Progenitor cell of endocrine pancreas (in vitro differentiated cells): Measurements from ENCODE around the gene EIF4E3. TPM values are rescaled to one million over a fixed set of nuclear protein-coding genes. Genes with fewer than 3 reads are reported as not detected.

Experiments used
- DNase-seq: peaks from one replicate; pipeline ENCODE4 v3.0.0; 2021; ENCODE audit warnings: low spot score; ENCODE audit not compliant: unreplicated experiment
- H3K27ac Mint-ChIP-seq: 2 replicates; pipeline ENCODE4 v1.8.0; 2021; ENCODE audit warnings: mild to moderate bottlenecking, moderate library complexity, mixed read lengths
- H3K27me3 Mint-ChIP-seq: 2 replicates; pipeline ENCODE4 v1.8.0; 2021; ENCODE audit warnings: mixed read lengths
- H3K36me3 Mint-ChIP-seq: 2 replicates; pipeline ENCODE4 v1.8.0; 2022; ENCODE audit warnings: mixed read lengths; ENCODE audit not compliant: insufficient read depth
- H3K4me1 Mint-ChIP-seq: 2 replicates; pipeline ENCODE4 v1.8.0; 2021; ENCODE audit warnings: low read depth, mixed read lengths
- H3K4me3 Mint-ChIP-seq: 2 replicates; pipeline ENCODE4 v1.8.0; 2021; ENCODE audit warnings: low read depth, mild to moderate bottlenecking, moderate library complexity, mixed read lengths
- H3K9me3 Mint-ChIP-seq: 2 replicates; pipeline ENCODE4 v1.8.0; 2021; ENCODE audit warnings: low read depth, mixed read lengths
- total RNA-seq: library from RNA; stranded (reverse); gene quantifications from 2 replicates; pipeline ENCODE4 v1.2.1, GENCODE V29; 2021
- TF ChIP-seq, protein P1 (sequence below): fragments of 200-600 bp; sonication (generic); IDR thresholded peaks from one replicate; pipeline ENCODE4 v1.5.0; 2021; ENCODE audit warnings: antibody characterized with exemption, mild to moderate bottlenecking; ENCODE audit not compliant: unreplicated experiment

The EIF4E3 gene
- total RNA-seq, 1 donor from 2014 or later = 12.1 TPM

DNA sequence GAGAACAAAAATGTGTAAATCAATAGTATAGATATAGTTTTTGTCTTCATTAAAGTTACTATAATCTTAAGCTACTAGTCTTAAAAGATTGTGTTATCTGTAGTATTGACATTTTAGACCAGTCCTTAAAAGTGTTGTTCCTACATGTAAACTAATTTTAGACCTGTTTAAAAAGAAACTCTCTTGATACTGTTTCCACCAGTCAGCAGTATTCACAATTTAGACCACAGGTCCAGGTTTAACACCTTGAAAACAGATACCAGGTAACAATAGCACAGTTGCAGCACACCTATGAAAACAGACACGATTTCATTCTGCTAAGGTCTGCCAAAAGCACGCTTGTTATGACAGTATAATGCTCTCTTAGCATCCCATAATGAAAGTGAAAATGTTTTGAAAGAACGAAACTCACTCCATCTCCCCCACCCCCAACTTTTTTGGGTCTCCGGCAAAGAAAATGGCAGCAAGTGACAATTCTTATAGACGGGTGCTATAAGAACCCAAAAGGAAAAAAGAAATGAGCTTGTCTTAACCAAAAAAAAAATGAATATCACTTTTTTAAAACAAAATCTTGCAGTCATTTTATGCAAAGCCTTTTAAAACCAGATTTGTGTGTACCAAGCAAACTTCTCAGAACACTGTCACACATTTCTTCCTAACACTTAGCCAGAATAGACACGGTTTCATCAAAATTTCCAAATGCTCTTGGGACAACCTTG, 1.6 kb downstream of the EIF4E3 start:
- no peaks in the 10 kb centered on the region for H3K9me3 Mint-ChIP-seq
- no peaks in the 10 kb centered on the region for H3K36me3 Mint-ChIP-seq
- H3K27me3 Mint-ChIP-seq = peaks cover 66% of the 10 kb centered on the region
- H3K27ac Mint-ChIP-seq = no peak overlapping the region
- H3K4me3 Mint-ChIP-seq = peak overlapping the region; percentile 73
- TF ChIP-seq, protein P1, sequence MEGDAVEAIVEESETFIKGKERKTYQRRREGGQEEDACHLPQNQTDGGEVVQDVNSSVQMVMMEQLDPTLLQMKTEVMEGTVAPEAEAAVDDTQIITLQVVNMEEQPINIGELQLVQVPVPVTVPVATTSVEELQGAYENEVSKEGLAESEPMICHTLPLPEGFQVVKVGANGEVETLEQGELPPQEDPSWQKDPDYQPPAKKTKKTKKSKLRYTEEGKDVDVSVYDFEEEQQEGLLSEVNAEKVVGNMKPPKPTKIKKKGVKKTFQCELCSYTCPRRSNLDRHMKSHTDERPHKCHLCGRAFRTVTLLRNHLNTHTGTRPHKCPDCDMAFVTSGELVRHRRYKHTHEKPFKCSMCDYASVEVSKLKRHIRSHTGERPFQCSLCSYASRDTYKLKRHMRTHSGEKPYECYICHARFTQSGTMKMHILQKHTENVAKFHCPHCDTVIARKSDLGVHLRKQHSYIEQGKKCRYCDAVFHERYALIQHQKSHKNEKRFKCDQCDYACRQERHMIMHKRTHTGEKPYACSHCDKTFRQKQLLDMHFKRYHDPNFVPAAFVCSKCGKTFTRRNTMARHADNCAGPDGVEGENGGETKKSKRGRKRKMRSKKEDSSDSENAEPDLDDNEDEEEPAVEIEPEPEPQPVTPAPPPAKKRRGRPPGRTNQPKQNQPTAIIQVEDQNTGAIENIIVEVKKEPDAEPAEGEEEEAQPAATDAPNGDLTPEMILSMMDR = no peak
- peaks cover 7% of the 10 kb centered on the region for H3K4me1 Mint-ChIP-seq
- no peak for DNase-seq

DNA sequence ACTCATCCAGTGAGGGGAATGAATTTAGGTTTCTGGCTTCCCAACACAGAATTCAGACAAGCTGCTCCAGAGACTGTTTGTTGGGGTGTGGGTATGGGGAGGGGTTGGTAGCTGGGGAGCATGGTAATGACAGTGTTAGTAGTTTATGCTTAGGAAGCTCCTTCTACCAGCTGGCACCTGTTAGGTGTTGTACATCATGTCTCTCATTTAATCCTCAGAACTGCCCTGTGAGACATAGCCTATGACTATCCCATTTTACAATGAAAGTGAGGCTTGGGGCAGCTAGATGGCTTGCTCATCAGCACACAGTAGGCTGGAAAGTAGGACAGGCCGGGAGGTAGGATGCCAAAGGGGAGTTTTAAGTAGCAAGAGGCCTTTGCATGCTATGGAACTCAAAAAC, 2.5 kb downstream of the EIF4E3 start:
- no peaks in the 10 kb centered on the region for H3K9me3 Mint-ChIP-seq
- no peak overlapping the region for H3K27ac Mint-ChIP-seq
- H3K27me3 Mint-ChIP-seq = peaks cover 64% of the 10 kb centered on the region
- peaks cover 7% of the 10 kb centered on the region for H3K4me1 Mint-ChIP-seq
- H3K36me3 Mint-ChIP-seq = no peaks in the 10 kb centered on the region
- H3K4me3 Mint-ChIP-seq = no peak overlapping the region
- DNase-seq = no peak
- TF ChIP-seq, protein P1 = no peak

DNA sequence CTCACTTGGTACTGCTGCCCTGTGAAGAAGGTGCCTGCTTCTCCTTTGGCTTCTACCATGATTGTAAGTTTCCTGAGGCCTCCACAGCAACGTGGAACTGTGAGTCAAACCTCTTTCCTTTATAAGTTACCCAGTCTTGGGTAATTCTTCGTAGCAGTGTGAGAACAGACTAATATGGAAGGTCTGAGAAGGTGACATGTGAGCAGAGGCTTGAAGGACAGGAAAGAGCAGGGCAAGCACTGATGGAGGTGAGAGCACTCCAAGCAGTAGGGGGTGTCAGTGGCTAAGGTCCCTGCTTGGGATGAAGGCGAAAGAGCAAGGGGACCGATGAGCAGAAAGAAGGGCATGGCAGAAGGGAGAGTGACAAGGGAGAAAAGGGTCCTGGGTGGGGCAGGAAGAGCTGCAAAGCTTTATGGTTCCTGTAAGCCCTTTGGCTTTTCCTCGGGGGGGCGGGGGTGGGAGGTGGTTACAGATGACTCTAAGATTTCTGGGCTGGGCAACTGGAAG, 3.5 kb downstream of the EIF4E3 start:
- no peak for DNase-seq
- H3K27ac Mint-ChIP-seq = no peak overlapping the region
- TF ChIP-seq, protein P1 = no peak
- H3K36me3 Mint-ChIP-seq = no peaks in the 10 kb centered on the region
- no peak overlapping the region for H3K4me3 Mint-ChIP-seq
- H3K9me3 Mint-ChIP-seq = no peaks in the 10 kb centered on the region
- H3K27me3 Mint-ChIP-seq = peaks cover 59% of the 10 kb centered on the region
- H3K4me1 Mint-ChIP-seq = peaks cover 7% of the 10 kb centered on the region

DNA sequence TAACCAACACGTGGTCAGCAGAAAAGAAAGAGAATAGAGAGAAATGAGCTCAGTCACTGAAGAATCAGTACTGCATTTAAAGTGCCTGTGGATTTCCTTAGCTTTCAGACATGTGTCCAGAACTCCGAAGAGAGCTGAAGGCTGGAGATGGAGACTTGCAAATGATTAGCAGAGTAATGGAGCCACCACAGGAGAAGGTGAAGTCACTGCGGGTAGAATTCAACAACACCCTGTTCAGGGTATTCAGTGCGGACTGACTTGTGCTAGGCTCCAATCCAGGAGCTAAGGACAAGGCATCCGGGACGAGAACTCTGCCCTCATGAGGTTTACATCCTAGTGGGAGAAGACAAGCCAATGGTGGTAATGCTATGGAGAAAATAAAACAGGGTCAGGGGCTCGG, 4.2 kb downstream of the EIF4E3 start:
- H3K4me3 Mint-ChIP-seq = no peak overlapping the region
- DNase-seq = no peak
- TF ChIP-seq, protein P1 = no peak
- H3K36me3 Mint-ChIP-seq = no peaks in the 10 kb centered on the region
- peaks cover 52% of the 10 kb centered on the region for H3K27me3 Mint-ChIP-seq
- H3K27ac Mint-ChIP-seq = no peak overlapping the region
- H3K4me1 Mint-ChIP-seq = peaks cover 7% of the 10 kb centered on the region
- H3K9me3 Mint-ChIP-seq = no peaks in the 10 kb centered on the region

DNA sequence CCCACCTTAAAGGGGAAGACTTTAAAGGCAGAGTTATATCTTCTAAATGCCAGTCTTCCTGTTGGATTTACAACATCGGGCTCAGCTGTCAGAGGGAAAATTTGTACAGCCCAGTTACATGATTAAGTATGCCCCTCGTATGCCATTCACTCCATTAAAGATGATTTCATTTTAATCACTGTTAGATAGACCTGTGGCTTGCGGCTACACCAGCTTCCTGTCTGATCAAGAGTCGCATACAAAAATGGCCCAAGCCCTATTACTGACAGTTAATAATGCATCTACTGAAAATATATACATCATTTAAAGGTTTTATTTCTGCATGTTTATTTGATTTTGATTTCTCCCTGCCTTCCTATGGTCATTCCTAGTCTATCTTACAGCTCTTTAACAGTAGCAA, 7.1 kb downstream of the EIF4E3 start:
- H3K4me1 Mint-ChIP-seq = no peaks in the 10 kb centered on the region
- H3K4me3 Mint-ChIP-seq = no peak overlapping the region
- no peaks in the 10 kb centered on the region for H3K36me3 Mint-ChIP-seq
- peaks cover 37% of the 10 kb centered on the region for H3K27me3 Mint-ChIP-seq
- H3K27ac Mint-ChIP-seq = no peak overlapping the region
- TF ChIP-seq, protein P1 = no peak
- H3K9me3 Mint-ChIP-seq = no peaks in the 10 kb centered on the region
- no peak for DNase-seq
